Frontal cortex (tissue), 4 donors: ENCODE results near the gene DLX5. TPM values are rescaled to one million over a fixed set of nuclear protein-coding genes. Genes with fewer than 3 reads are reported as not detected.

Experiments used
- DNase-seq, 2 donors: peaks; one replicate each; pipeline ENCODE4 v3.0.0; 2012; ENCODE audit warnings: low spot score in 2 of 2
- FAIRE-seq: peaks from 2 replicates; lab custom pipeline; 2012; peaks lifted over from hg19 to GRCh38; lab: Jason Lieb, UNC
- total RNA-seq: library from RNA; depleted of rRNA; stranded (reverse); fragments of >200 nt; gene quantifications from one replicate; pipeline ENCODE4 v1.2.3, GENCODE V29; 2014
- donor health status: control.
- donor health status: control.
- donor health status: control.

The DLX5 gene
- total RNA-seq, 1 donor from 2014 or later = 2.9 TPM

- no peak for FAIRE-seq
- DNase-seq = no peak
Observed at GRCh38 chr7:97006816-97007582, 17.6 kb downstream of the DLX5 start.

- no peak for FAIRE-seq
- peak in 1 of 2 donors; percentile 66 for DNase-seq
Observed at GRCh38 chr7:97006055-97006815, 18.4 kb downstream of the DLX5 start.

GRCh38 chr7:97005183-97006054 lies 19.2 kb downstream of the DLX5 start, which contains the start of gene DLX6:
DLX6 (plus strand) TSS chr7:97005553; CDS start chr7:97005978, 425 bp downstream.
- FAIRE-seq (no peak), DNase-seq (peak in 1 of 2 donors; percentile 71)

GRCh38 chr7:97004247-97005182 lies 20.1 kb downstream of the DLX5 start:
- DNase-seq (no peak), FAIRE-seq (no peak)

GRCh38 chr7:97003262-97004246 lies 21.1 kb downstream of the DLX5 start:
- FAIRE-seq (no peak), DNase-seq (no peak)

- FAIRE-seq = no peak
- peak in 1 of 2 donors; percentile 27 for DNase-seq
Observed at GRCh38 chr7:97002555-97003261, 21.9 kb downstream of the DLX5 start.

- FAIRE-seq (no peak), DNase-seq (peak in 1 of 2 donors; percentile 24)
Observed at GRCh38 chr7:97001656-97002554, 22.7 kb downstream of the DLX5 start.

- peak in 1 of 2 donors; percentile 19 for DNase-seq
Observed at GRCh38 chr7:97001221-97001620, 23.4 kb downstream of the DLX5 start.

GRCh38 chr7:96998744-96999143 lies 25.9 kb downstream of the DLX5 start:
- no peak for FAIRE-seq
- peak; percentile 3 to 8 for DNase-seq

More at GRCh38 chr7:97001221-97001620, 23.4 kb downstream of the DLX5 start:
- FAIRE-seq = no peak

GRCh38 chr7:96998333-96998732 lies 26.3 kb downstream of the DLX5 start:
- DNase-seq (peak; percentile 6 to 10), FAIRE-seq (no peak)

GRCh38 chr7:96997512-96998032 lies 27.1 kb downstream of the DLX5 start:
- FAIRE-seq = no peak
- DNase-seq = peak in 1 of 2 donors; percentile 10

- FAIRE-seq (no peak), DNase-seq (peak; percentile 4 to 21)
Observed at GRCh38 chr7:96996958-96997511, 27.6 kb downstream of the DLX5 start.

- FAIRE-seq (no peak), DNase-seq (peak; percentile 6 to 14)
Observed at GRCh38 chr7:96996111-96996957, 28.3 kb downstream of the DLX5 start.

GRCh38 chr7:96995406-96996110 lies 29.1 kb downstream of the DLX5 start:
- DNase-seq (peak; percentile 4 to 7), FAIRE-seq (no peak)
